ENCODE data around the gene GHITM.
A peak's percentile ranks its signal among the peaks of the same experiment; 100 is the strongest.

GHITM gene, protein sequence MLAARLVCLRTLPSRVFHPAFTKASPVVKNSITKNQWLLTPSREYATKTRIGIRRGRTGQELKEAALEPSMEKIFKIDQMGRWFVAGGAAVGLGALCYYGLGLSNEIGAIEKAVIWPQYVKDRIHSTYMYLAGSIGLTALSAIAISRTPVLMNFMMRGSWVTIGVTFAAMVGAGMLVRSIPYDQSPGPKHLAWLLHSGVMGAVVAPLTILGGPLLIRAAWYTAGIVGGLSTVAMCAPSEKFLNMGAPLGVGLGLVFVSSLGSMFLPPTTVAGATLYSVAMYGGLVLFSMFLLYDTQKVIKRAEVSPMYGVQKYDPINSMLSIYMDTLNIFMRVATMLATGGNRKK

DNA sequence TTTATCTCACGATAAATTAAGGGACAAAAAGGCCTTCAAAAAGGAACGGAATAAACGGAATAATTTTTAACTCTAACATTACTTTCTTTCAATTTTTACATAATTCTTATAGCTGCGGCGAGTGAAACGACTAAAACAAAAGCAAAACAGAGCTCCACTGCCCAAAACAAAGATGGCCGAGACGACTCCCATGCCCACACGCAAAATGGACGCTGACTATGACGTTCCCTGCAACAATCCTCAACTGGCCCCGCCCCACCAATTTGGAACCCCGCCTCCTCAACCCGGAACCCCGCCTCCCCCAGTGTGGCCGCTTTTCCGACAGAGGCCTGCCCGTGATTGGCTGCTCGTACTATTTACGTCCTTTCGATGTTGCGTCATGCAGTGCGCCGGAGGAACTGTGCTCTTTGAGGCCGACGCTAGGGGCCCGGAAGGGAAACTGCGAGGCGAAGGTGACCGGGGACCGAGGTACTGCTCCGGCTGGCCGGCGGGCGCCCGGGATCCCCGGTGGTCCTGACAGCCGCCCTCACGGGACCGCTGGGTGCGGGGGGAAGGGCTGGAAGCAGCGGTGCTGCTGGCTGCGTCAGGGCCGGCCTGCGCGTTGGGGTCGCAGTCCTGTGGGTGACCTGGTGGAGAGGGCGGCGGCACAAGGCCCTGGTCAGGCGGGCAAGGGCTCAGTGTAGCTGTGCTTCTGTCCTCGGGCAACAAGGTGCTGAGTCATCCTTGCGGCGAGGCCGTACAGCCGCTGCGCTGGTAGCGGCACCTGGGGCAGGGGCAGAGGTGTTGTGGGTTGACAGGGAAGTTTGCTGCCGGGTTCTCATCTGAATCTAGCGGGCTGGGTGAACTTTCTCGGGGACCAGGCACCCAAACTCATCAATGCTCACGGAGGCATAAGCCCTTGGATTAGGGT lies at the start of gene GHITM:
Gene GHITM (plus strand): TSS at position 384 of the 910 bp plus-strand sequence. CDS start 1,992 bp downstream, outside the sequence.
- Histone ChIP-seq H3K9me3 (ENCODE audit: control insufficient read depth, insufficient read depth, low read length) (no peaks in the 10 kb centered on the region), H3K4me3 (ENCODE audit: low read length) (peak within 1 kb of the TSS; percentile 87), H3F3A (ENCODE audit: control insufficient read depth, insufficient read depth) (no peaks in the 10 kb centered on the region; the same call in 1 of the 2 replicates), H3K27ac (ENCODE audit: low read depth, low read length) (0 out of 2 replicates have a peak within 1 kb of the TSS, but pooled peaks have one; percentile 31), H3K4me1 (ENCODE audit: control insufficient read depth, low read length) (peaks cover 21% of the 10 kb centered on the region), H3K9me2 (replicated peaks; ENCODE audit: control insufficient read depth, low read length) (no peaks in the 10 kb centered on the region), H3K27me3 (ENCODE audit: control insufficient read depth, low read length) (no peaks in the 10 kb centered on the region), H3K79me2 (ENCODE audit: control insufficient read depth, low read length) (peaks cover 30% of the 10 kb centered on the region), H4K20me1 (ENCODE audit: control insufficient read depth, insufficient read depth, low read depth, low read length) (no peaks in the 10 kb centered on the region), H3K4me2 (ENCODE audit: low read length) (peak within 1 kb of the TSS; percentile 85), H3K36me3 (ENCODE audit: control insufficient read depth, low read length) (peaks cover 40% of the 10 kb centered on the region)
- TF ChIP-seq, protein P1, sequence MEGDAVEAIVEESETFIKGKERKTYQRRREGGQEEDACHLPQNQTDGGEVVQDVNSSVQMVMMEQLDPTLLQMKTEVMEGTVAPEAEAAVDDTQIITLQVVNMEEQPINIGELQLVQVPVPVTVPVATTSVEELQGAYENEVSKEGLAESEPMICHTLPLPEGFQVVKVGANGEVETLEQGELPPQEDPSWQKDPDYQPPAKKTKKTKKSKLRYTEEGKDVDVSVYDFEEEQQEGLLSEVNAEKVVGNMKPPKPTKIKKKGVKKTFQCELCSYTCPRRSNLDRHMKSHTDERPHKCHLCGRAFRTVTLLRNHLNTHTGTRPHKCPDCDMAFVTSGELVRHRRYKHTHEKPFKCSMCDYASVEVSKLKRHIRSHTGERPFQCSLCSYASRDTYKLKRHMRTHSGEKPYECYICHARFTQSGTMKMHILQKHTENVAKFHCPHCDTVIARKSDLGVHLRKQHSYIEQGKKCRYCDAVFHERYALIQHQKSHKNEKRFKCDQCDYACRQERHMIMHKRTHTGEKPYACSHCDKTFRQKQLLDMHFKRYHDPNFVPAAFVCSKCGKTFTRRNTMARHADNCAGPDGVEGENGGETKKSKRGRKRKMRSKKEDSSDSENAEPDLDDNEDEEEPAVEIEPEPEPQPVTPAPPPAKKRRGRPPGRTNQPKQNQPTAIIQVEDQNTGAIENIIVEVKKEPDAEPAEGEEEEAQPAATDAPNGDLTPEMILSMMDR (IDR thresholded peaks at IDR 0.05; ENCODE audit: low read depth, low read length, poor library complexity, severe bottlenecking), result peak; percentile 23
- no peak for TF ChIP-seq EZH2phosphoT487 (IDR thresholded peaks at IDR 0.05; ENCODE audit: borderline replicate concordance, low read length)

DNA sequence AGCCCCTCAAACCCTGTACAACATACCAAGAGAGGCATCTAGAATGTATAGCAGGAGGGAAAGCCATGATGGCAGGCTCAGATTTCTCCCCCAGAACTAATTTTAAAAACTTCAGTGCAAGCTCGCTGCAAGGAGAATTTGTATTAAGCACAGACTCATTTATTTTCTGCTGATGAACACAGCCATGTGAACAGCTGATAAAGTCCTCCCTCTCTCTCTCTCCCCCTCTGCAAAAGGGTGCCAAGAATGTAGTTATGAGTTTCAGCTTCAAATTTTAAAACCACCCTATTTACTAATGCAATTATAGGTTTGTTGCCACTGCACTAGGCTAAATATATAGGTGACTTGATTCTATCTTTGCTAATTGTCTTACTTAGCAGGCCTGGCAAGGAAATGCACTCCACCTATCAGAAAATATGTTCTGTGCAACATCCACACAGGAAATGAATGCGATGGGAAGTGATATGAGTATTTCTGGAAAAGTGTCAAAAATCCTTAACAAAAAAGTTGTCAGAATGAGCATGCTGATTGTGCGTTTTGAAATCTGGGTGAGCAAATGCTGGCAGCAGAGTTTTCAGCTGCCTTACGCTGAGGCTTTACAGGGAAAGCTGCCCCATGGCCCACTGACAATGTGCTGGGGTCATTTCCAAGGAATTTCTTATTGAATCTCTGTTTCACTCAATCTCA lies 43.4 kb upstream of the GHITM start:
- H3K4me2 ChIP-seq (ENCODE audit: low read length), result no peak overlapping the region
- H3K36me3 ChIP-seq (ENCODE audit: control insufficient read depth, low read length), result no peaks in the 10 kb centered on the region
- no peak overlapping the region for H3K4me3 ChIP-seq (ENCODE audit: low read length)
- H3K79me2 ChIP-seq (ENCODE audit: control insufficient read depth, low read length), result no peaks in the 10 kb centered on the region
- H3K9me2 ChIP-seq (replicated peaks; ENCODE audit: control insufficient read depth, low read length), result no peaks in the 10 kb centered on the region
- no peak overlapping the region for H3K27ac ChIP-seq (ENCODE audit: low read depth, low read length)
- no peak for TF ChIP-seq EZH2phosphoT487 (IDR thresholded peaks at IDR 0.05; ENCODE audit: borderline replicate concordance, low read length)
- TF ChIP-seq, protein P1 (IDR thresholded peaks at IDR 0.05; ENCODE audit: low read depth, low read length, poor library complexity, severe bottlenecking), result no peak
- H4K20me1 ChIP-seq (ENCODE audit: control insufficient read depth, insufficient read depth, low read depth, low read length), result no peaks in the 10 kb centered on the region
- no peaks in the 10 kb centered on the region for H3F3A ChIP-seq (ENCODE audit: control insufficient read depth, insufficient read depth)
- H3K4me1 ChIP-seq (ENCODE audit: control insufficient read depth, low read length), result no peaks in the 10 kb centered on the region
- no peaks in the 10 kb centered on the region for H3K9me3 ChIP-seq (ENCODE audit: control insufficient read depth, insufficient read depth, low read length)
- H3K27me3 ChIP-seq (ENCODE audit: control insufficient read depth, low read length), result no peaks in the 10 kb centered on the region

DNA sequence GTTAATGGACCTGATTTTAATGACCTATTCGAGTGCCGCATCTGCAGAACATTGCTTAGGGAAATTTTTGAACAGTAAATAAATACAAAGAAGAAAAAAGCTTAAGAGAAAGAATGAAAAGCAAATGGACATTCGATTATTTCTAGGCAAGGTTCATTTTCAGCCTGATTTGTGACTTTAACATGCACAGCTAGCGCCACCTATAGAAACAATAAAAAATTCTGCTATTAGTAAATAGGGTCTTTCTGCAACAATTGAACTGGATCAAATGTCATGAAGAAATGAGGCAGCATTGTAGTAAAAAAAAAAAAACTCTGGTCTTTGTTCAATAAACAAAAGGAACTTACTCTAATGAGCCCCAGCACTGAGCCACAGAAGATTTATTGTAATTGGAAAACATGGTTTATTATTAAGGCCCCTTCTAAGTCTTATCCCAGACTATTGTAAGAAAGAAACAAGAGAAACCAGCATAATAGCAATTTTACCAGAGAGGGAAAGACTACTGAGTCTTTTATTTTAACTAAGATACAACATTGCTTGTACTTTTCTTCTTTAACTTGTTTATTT lies 41.4 kb upstream of the GHITM start:
- H3K9me3 ChIP-seq (ENCODE audit: control insufficient read depth, insufficient read depth, low read length), result no peaks in the 10 kb centered on the region
- H3K27me3 ChIP-seq (ENCODE audit: control insufficient read depth, low read length), result no peaks in the 10 kb centered on the region
- no peaks in the 10 kb centered on the region for H3K4me1 ChIP-seq (ENCODE audit: control insufficient read depth, low read length)
- H3K36me3 ChIP-seq (ENCODE audit: control insufficient read depth, low read length), result no peaks in the 10 kb centered on the region
- no peaks in the 10 kb centered on the region for H3F3A ChIP-seq (ENCODE audit: control insufficient read depth, insufficient read depth)
- no peak overlapping the region for H3K27ac ChIP-seq (ENCODE audit: low read depth, low read length)
- TF ChIP-seq, protein P1 (IDR thresholded peaks at IDR 0.05; ENCODE audit: low read depth, low read length, poor library complexity, severe bottlenecking), result peak; percentile 75
- TF ChIP-seq EZH2phosphoT487 (IDR thresholded peaks at IDR 0.05; ENCODE audit: borderline replicate concordance, low read length), result no peak
- no peaks in the 10 kb centered on the region for H3K9me2 ChIP-seq (replicated peaks; ENCODE audit: control insufficient read depth, low read length)
- H4K20me1 ChIP-seq (ENCODE audit: control insufficient read depth, insufficient read depth, low read depth, low read length), result no peaks in the 10 kb centered on the region
- no peak overlapping the region for H3K4me2 ChIP-seq (ENCODE audit: low read length)
- H3K4me3 ChIP-seq (ENCODE audit: low read length), result no peak overlapping the region
- no peaks in the 10 kb centered on the region for H3K79me2 ChIP-seq (ENCODE audit: control insufficient read depth, low read length)
